HG03095 (cell line): ENCODE measurements around the gene IP6K3.

Experiments
- ATAC-seq: cut with Tn5 transposase; IDR thresholded peaks from one replicate; pipeline ENCODE4 v1.9.1; 2021; ENCODE audit warnings: moderate library complexity; ENCODE audit not compliant: unreplicated experiment

Gene IP6K3

GRCh38 chr6:33708516-33709204 lies 38.0 kb downstream of the IP6K3 start:
- no peak for ATAC-seq

GRCh38 chr6:33707771-33708170 lies 38.9 kb downstream of the IP6K3 start:
- ATAC-seq = no peak

- ATAC-seq = no peak
These were observed 40.6 kb downstream of the IP6K3 start for GRCh38 chr6:33705955-33706725.

GRCh38 chr6:33705268-33705885 lies 41.3 kb downstream of the IP6K3 start:
- no peak for ATAC-seq

GRCh38 chr6:33704215-33705066 lies 42.3 kb downstream of the IP6K3 start:
- no peak for ATAC-seq

- ATAC-seq = no peak
These were observed 44.2 kb downstream of the IP6K3 start for GRCh38 chr6:33702345-33702977.

GRCh38 chr6:33700391-33701050 lies 46.2 kb downstream of the IP6K3 start:
- ATAC-seq = no peak

- no peak for ATAC-seq
These were observed 47.0 kb downstream of the IP6K3 start for GRCh38 chr6:33699739-33700138.

- ATAC-seq = no peak
These were observed 47.6 kb downstream of the IP6K3 start for GRCh38 chr6:33699131-33699530.

- no peak for ATAC-seq
These were observed 48.2 kb downstream of the IP6K3 start for GRCh38 chr6:33698494-33698893.

GRCh38 chr6:33697845-33698244 lies 48.9 kb downstream of the IP6K3 start:
- no peak for ATAC-seq

- ATAC-seq = no peak
These were observed 49.9 kb downstream of the IP6K3 start for GRCh38 chr6:33696548-33697518.

GRCh38 chr6:33696076-33696475 lies 50.6 kb downstream of the IP6K3 start:
- no peak for ATAC-seq

- no peak for ATAC-seq
These were observed 51.2 kb downstream of the IP6K3 start for GRCh38 chr6:33695451-33695887.

GRCh38 chr6:33694977-33695376 lies 51.7 kb downstream of the IP6K3 start:
- no peak for ATAC-seq

- ATAC-seq = no peak
These were observed 52.2 kb downstream of the IP6K3 start for GRCh38 chr6:33694401-33694931.

- no peak for ATAC-seq
These were observed 53.3 kb downstream of the IP6K3 start for GRCh38 chr6:33693186-33694105.

GRCh38 chr6:33692760-33693158 lies 53.9 kb downstream of the IP6K3 start:
- no peak for ATAC-seq
